ENCODE results near the gene LAPTM5. TPM values are rescaled to one million over a fixed set of nuclear protein-coding genes. Genes with fewer than 3 reads are reported as not detected.

LAPTM5 gene
- total and polyA plus RNA-seq, 2 of the 8 experiments (the other 6 are each of a cell fraction or from before 2014, with no cell fraction given) = 0.37 to 1.4 TPM

- DNase-seq (ENCODE audit: low read depth in 1 of 2, low spot score in 2 of 2) (no peak), FAIRE-seq (no peak)
- 86% methylated on average over 6 of the region's 7 CpGs; no CpG with 5 or more reads in 1 of the 2 experiments for WGBS, 2 experiments (ENCODE audit: extremely low coverage in 1 of 2, insufficient coverage in 1 of 2, insufficient read length in 1 of 2, insufficient replicate concordance in 2 of 2, low coverage in 1 of 2, low lambda C conversion rate in 2 of 2, missing lambda C conversion rate in 1 of 2)
- H4K20me1 ChIP-seq (replicated peaks in 1 of 2; ENCODE audit: control insufficient read depth in 1 of 2, insufficient read depth in 2 of 2, low read length in 2 of 2) = no peaks in the 10 kb centered on the region
- H2BK120ac ChIP-seq (replicated peaks; ENCODE audit: low read depth, low read length) = no peak overlapping the region
- no peak overlapping the region for H3K27ac ChIP-seq (ENCODE audit: low read depth, low read length)
- no peak overlapping the region; the same call in 1 of the 2 replicates for H3K18ac ChIP-seq (ENCODE audit: extremely low read depth, low read length)
- no peak overlapping the region for H3K4me2 ChIP-seq (ENCODE audit: insufficient read depth in 1 of 2, low read depth in 2 of 2, low read length in 2 of 2)
- H3K27me3 ChIP-seq (replicated peaks in 1 of 4; ENCODE audit: control insufficient read depth in 3 of 4, extremely low read depth in 1 of 4, insufficient read depth in 3 of 4, low read length in 3 of 4) = no peaks in the 10 kb centered on the region
- H4K5ac ChIP-seq (ENCODE audit: insufficient read length, low read depth, low read length) = no peak overlapping the region
- no peaks in the 10 kb centered on the region for H3K9me3 ChIP-seq (ENCODE audit: insufficient read depth in 2 of 2, low read depth in 1 of 2, low read length in 1 of 2)
- no peak overlapping the region for H2BK5ac ChIP-seq (ENCODE audit: low read depth, low read length)
- H3K36me3 ChIP-seq (ENCODE audit: control insufficient read depth in 2 of 4, insufficient read depth in 4 of 4, low read length in 3 of 4) = no peaks in the 10 kb centered on the region
- H3K79me1 ChIP-seq (ENCODE audit: low read depth, low read length) = no peaks in the 10 kb centered on the region
- H3K4me3 ChIP-seq (ENCODE audit: extremely low read depth in 1 of 4, insufficient read depth in 2 of 4, low read depth in 3 of 4, low read length in 4 of 4) = no peak overlapping the region
- no peak overlapping the region for H2BK15ac ChIP-seq (ENCODE audit: low read length)
- H3K56ac ChIP-seq (replicated peaks; ENCODE audit: insufficient read length, low read depth, low read length) = no peak overlapping the region
- peaks cover 0 to 8% (median 2%) of the 10 kb centered on the region in 4 experiments; a peak in 4 of 7 replicates for H3K4me1 ChIP-seq (replicated peaks in 1 of 4; ENCODE audit: control insufficient read depth in 3 of 4, insufficient read depth in 4 of 4, low read length in 3 of 4)
- POLR2A ChIA-PET (ENCODE audit: partially characterized antibody) = interaction anchor here (1.3 kb wide), 1 partner anchor 30 kb away, joined by 3 read pairs; no protein-coding TSS in a partner anchor
- no peak overlapping the region for H2BK12ac ChIP-seq (ENCODE audit: low read depth, low read length)
- no peak overlapping the region for H3K4ac ChIP-seq (replicated peaks; ENCODE audit: insufficient read length, low read depth, low read length)
- CTCF ChIA-PET (ENCODE audit: partially characterized antibody) = interaction anchor here (0.6 to 55.1 kb wide), 9 partner anchors 8 to 1417 kb away, joined by 3 to 1640 read pairs (median 3); partner anchors contain the start of genes LAPTM5 and MATN1
- no peak overlapping the region for H2BK20ac ChIP-seq (ENCODE audit: low read length)
- no peak overlapping the region for H3K9ac ChIP-seq (replicated peaks in 1 of 4; ENCODE audit: extremely low read depth in 1 of 4, low read depth in 3 of 4, low read length in 3 of 4)
- no peak overlapping the region for H2AFZ ChIP-seq (ENCODE audit: low read length)
- H3K23me2 ChIP-seq (ENCODE audit: low read depth, low read length) = no peaks in the 10 kb centered on the region
- no peak overlapping the region for H4K91ac ChIP-seq (replicated peaks; ENCODE audit: insufficient read length, low read length)
- no peaks in the 10 kb centered on the region for H3K79me2 ChIP-seq (ENCODE audit: control insufficient read depth in 1 of 2, insufficient read depth in 2 of 2, low read length in 2 of 2)
- no peak overlapping the region for H3K14ac ChIP-seq (ENCODE audit: insufficient read length)
- no peak overlapping the region for H3K23ac ChIP-seq (ENCODE audit: insufficient read length)
- H4K8ac ChIP-seq (ENCODE audit: extremely low read depth, insufficient read depth, low read length) = no peak overlapping the region
- H2AK5ac ChIP-seq (ENCODE audit: low read depth, low read length) = no peak overlapping the region
- TF ChIP-seq KDM4A (IDR thresholded peaks at IDR 0.05; ENCODE audit: low read depth, low read length, severe bottlenecking) (no peak), CTCF (IDR thresholded peaks at IDR 0.05; ENCODE audit: control extremely low read depth in 1 of 3, insufficient read depth in 1 of 3, low read depth in 1 of 3, low read length in 3 of 3) (no peak), TEAD4 (IDR thresholded peaks at IDR 0.05; ENCODE audit: low read depth, low read length) (no peak), JUN (IDR thresholded peaks at IDR 0.05; ENCODE audit: low read depth, low read length) (no peak), SIX5 (IDR thresholded peaks at IDR 0.05; ENCODE audit: low read depth, low read length) (no peak)
Observed at GRCh38 chr1:30758121-30758688, 631 bp upstream of the LAPTM5 start.
